ENCODE measurements around the gene RRAGD. TPM values are rescaled to one million over a fixed set of nuclear protein-coding genes. Genes with fewer than 3 reads are reported as not detected.

Gene RRAGD
- total and polyA plus RNA-seq, 2 of the 13 experiments (the other 11 are each of a cell fraction or from before 2014, with no cell fraction given): 0.35 to 0.53 TPM

DNA sequence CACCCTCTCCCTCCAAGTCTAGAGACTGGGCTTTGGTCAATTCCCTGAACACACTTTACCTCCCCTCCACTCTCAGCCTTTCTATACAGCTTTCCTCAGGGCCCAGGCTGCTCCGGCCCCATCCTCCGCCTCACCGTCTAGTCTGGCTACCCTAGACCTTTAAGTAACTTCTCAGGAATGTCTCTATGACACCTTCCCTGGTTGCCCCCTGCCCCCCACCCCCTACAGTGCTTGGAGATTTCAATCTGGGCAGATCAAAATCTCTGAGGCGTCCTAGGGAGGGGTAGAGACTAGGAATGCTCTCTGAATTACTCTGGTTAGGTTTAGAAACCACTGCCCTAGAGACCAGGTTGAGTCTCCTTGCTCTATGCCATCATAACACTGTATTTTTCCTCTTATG lies 65.6 kb downstream of the RRAGD start:
- ChIA-PET CTCF (ENCODE audit: low intra/inter-chr PET ratio, low total read pairs) (no interaction called here), POLR2A (no interaction called here)
- BruUV-seq (replicated peaks): no TSS peak
- no peak overlapping the region for H3K4me3 ChIP-seq (replicated peaks in 1 of 3; ENCODE audit: insufficient read depth in 1 of 3, low read depth in 2 of 3, low read length in 3 of 3)
- no peak overlapping the region for H3K27ac ChIP-seq (ENCODE audit: extremely low read length, insufficient read depth, low read length)
- peaks cover 41% of the 10 kb centered on the region for H3K4me1 ChIP-seq (ENCODE audit: insufficient read depth, low read length)
- H3K79me2 ChIP-seq (ENCODE audit: insufficient read depth, low read length): peaks cover 66% of the 10 kb centered on the region
- in situ Hi-C loops (cut with HindIII; ENCODE audit: extremely low pct_ligation_motif_present, low pct_unique_long_range_greater_than_20kb): no loop called here
- intact Hi-C loops (cut with micrococcal nuclease; ENCODE audit: unreplicated experiment): no loop called here
- H3K9me3 ChIP-seq (ENCODE audit: low read length): no peaks in the 10 kb centered on the region
- DNase-seq (ENCODE audit: low spot score): no peak
- H3K36me3 ChIP-seq (replicated peaks in 1 of 2; ENCODE audit: control insufficient read depth in 1 of 2, insufficient read depth in 2 of 2, low read length in 2 of 2): peaks cover 1 to 12% of the 10 kb centered on the region in 2 experiments; a peak in 4 of 5 replicates
- peaks cover 3% of the 10 kb centered on the region; the same call in 1 of the 2 replicates for H4K20me1 ChIP-seq (ENCODE audit: insufficient read depth, low read length)
- ATAC-seq: no peak
- H3K9ac ChIP-seq (ENCODE audit: insufficient read depth, low read depth, low read length): no peak overlapping the region
- H3K27me3 ChIP-seq (ENCODE audit: control insufficient read depth in 1 of 2, insufficient read depth in 2 of 2, low read length in 2 of 2): no peaks in the 10 kb centered on the region
- no peak for FAIRE-seq
- H2AFZ ChIP-seq (ENCODE audit: low read length): no peak overlapping the region
- WGBS (ENCODE audit: low lambda C conversion rate): 91% methylated on average over 4 of the region's 4 CpGs
- no peak overlapping the region for H3K4me2 ChIP-seq (ENCODE audit: low read depth, low read length)
- TF ChIP-seq, protein P1, sequence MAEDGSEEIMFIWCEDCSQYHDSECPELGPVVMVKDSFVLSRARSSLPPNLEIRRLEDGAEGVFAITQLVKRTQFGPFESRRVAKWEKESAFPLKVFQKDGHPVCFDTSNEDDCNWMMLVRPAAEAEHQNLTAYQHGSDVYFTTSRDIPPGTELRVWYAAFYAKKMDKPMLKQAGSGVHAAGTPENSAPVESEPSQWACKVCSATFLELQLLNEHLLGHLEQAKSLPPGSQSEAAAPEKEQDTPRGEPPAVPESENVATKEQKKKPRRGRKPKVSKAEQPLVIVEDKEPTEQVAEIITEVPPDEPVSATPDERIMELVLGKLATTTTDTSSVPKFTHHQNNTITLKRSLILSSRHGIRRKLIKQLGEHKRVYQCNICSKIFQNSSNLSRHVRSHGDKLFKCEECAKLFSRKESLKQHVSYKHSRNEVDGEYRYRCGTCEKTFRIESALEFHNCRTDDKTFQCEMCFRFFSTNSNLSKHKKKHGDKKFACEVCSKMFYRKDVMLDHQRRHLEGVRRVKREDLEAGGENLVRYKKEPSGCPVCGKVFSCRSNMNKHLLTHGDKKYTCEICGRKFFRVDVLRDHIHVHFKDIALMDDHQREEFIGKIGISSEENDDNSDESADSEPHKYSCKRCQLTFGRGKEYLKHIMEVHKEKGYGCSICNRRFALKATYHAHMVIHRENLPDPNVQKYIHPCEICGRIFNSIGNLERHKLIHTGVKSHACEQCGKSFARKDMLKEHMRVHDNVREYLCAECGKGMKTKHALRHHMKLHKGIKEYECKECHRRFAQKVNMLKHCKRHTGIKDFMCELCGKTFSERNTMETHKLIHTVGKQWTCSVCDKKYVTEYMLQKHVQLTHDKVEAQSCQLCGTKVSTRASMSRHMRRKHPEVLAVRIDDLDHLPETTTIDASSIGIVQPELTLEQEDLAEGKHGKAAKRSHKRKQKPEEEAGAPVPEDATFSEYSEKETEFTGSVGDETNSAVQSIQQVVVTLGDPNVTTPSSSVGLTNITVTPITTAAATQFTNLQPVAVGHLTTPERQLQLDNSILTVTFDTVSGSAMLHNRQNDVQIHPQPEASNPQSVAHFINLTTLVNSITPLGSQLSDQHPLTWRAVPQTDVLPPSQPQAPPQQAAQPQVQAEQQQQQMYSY (CRISPR knock-in tag; IDR thresholded peaks at IDR 0.05): no peak
- TF ChIP-seq CEBPG (CRISPR knock-in tag; IDR thresholded peaks at IDR 0.05) (no peak), MTA1 (CRISPR knock-in tag; IDR thresholded peaks at IDR 0.05; ENCODE audit: borderline replicate concordance) (no peak), ZNF335 (CRISPR knock-in tag; IDR thresholded peaks at IDR 0.05) (no peak), NFKB2 (CRISPR knock-in tag; IDR thresholded peaks at IDR 0.05; ENCODE audit: borderline replicate concordance) (no peak), SRY (CRISPR knock-in tag; IDR thresholded peaks at IDR 0.05) (no peak), EHMT2 (IDR thresholded peaks at IDR 0.05; ENCODE audit: borderline replicate concordance, low read depth, low read length) (no peak)
- TF ChIP-seq, protein P2, sequence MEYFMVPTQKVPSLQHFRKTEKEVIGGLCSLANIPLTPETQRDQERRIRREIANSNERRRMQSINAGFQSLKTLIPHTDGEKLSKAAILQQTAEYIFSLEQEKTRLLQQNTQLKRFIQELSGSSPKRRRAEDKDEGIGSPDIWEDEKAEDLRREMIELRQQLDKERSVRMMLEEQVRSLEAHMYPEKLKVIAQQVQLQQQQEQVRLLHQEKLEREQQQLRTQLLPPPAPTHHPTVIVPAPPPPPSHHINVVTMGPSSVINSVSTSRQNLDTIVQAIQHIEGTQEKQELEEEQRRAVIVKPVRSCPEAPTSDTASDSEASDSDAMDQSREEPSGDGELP (IDR thresholded peaks at IDR 0.05; ENCODE audit: borderline replicate concordance, low read depth): no peak
- TF ChIP-seq, protein P3, sequence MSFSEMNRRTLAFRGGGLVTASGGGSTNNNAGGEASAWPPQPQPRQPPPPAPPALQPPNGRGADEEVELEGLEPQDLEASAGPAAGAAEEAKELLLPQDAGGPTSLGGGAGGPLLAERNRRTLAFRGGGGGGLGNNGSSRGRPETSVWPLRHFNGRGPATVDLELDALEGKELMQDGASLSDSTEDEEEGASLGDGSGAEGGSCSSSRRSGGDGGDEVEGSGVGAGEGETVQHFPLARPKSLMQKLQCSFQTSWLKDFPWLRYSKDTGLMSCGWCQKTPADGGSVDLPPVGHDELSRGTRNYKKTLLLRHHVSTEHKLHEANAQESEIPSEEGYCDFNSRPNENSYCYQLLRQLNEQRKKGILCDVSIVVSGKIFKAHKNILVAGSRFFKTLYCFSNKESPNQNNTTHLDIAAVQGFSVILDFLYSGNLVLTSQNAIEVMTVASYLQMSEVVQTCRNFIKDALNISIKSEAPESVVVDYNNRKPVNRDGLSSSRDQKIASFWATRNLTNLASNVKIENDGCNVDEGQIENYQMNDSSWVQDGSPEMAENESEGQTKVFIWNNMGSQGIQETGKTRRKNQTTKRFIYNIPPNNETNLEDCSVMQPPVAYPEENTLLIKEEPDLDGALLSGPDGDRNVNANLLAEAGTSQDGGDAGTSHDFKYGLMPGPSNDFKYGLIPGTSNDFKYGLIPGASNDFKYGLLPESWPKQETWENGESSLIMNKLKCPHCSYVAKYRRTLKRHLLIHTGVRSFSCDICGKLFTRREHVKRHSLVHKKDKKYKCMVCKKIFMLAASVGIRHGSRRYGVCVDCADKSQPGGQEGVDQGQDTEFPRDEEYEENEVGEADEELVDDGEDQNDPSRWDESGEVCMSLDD (CRISPR knock-in tag; IDR thresholded peaks at IDR 0.05; ENCODE audit: borderline replicate concordance): no peak
- TF ChIP-seq, protein P4, sequence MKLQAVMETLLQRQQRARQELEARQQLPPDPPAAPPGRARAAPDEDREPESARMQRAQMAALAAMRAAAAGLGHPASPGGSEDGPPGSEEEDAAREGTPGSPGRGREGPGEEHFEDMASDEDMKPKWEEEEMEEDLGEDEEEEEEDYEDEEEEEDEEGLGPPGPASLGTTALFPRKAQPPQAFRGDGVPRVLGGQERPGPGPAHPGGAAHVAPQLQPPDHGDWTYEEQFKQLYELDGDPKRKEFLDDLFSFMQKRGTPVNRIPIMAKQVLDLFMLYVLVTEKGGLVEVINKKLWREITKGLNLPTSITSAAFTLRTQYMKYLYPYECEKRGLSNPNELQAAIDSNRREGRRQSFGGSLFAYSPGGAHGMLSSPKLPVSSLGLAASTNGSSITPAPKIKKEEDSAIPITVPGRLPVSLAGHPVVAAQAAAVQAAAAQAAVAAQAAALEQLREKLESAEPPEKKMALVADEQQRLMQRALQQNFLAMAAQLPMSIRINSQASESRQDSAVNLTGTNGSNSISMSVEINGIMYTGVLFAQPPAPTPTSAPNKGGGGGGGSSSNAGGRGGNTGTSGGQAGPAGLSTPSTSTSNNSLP (IDR thresholded peaks at IDR 0.05; ENCODE audit: low read depth, low read length): no peak
- TF ChIP-seq, protein P5, sequence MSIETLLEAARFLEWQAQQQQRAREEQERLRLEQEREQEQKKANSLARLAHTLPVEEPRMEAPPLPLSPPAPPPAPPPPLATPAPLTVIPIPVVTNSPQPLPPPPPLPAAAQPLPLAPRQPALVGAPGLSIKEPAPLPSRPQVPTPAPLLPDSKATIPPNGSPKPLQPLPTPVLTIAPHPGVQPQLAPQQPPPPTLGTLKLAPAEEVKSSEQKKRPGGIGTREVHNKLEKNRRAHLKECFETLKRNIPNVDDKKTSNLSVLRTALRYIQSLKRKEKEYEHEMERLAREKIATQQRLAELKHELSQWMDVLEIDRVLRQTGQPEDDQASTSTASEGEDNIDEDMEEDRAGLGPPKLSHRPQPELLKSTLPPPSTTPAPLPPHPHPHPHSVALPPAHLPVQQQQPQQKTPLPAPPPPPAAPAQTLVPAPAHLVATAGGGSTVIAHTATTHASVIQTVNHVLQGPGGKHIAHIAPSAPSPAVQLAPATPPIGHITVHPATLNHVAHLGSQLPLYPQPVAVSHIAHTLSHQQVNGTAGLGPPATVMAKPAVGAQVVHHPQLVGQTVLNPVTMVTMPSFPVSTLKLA (IDR thresholded peaks at IDR 0.05): no peak

All from HepG2 (cell line).